HG03442 (cell line): ENCODE measurements around the gene CPB2.

ENCODE experiments used
- ATAC-seq: cut with Tn5 transposase; IDR thresholded peaks from one replicate; pipeline ENCODE4 v1.9.1; 2021; ENCODE audit warnings: mild to moderate bottlenecking, moderate library complexity; ENCODE audit not compliant: unreplicated experiment

CPB2 gene

DNA sequence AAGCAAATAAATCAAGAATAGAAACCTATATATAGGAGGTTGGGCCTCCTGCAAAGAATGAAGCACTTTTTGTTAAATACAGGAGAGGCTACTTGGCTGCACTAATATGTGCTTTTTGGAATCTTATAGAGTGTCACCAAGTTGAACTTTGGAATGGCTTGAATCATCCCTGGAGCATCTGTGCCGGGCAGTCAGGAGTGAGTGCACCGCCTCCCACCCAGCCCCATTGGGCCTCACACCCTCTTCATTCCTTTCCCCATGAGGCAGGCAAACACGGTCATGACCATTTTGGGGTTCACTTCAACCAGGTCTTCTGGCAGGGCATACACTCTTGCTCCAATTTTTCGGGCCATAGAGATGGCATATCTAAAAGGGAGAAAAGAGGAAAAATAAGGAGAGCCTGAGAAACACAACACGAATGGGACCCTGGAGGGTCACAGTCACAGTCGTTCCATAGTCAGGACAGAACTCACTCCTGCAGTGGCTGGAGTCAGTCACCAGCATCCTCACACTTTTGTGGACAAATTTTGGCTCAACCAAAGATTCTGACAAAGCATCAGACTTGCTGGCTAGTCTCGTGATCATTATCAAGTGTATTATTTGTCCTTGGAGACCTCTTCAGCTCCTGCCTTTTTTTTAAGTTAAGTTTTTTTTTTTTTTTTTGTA, 22.7 kb upstream of the CPB2 start:
- no peak for ATAC-seq

DNA sequence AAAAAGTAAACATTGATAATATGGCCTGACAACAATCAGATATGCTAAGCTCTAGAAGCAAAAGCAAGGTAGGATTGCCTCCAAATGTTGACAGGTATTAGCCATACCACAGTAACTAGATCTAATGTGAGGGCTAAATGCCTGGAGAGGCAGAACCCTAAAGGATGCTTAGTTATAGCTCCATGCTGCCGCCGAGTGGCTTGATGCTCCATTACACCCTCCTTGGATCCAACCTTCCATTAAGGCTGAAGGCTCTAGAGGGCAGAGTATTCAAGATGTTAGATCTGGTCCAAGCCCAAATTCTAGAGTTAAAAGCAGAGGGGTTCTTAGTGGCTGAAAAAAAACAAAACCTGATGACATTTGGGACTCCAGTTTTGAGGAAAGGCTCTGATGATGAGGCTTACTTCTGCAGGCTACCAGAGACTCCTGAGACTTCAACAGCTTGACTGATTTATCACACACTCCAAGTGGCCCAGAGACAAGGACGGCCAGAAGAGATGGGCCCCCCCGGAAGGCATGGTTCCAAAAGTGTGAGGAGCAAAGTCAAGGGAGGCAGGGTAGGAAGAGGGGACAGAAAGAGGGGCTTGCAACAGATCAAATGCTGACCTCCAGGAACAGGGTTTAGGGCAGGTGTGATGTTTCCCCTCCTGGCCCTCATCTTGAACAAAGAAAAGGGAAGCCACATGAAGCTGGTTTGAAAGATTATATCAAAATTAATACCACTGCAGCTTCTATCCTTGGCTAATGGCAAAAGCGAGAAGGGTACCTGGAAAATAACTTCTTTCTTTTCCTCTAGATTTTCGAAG, 21.9 kb upstream of the CPB2 start:
- ATAC-seq, result peak; percentile 76

DNA sequence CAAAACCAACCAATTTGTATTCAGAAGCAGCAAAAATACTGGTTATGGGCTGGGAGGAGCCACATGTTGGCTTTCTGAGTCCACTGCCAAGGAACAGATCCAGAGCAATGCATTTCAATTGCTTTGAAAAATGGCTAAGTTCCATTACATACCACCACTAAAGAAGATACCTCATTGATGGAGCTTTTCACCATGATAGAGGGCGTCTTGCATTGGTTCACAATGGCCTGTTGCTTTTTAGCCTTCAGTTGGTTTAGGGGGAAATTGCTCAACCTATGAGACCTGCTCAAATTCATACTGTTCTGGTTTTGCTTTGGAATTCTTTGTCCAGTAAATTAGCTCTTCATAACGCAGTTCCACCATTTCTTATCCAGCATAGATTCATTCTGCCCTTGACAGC, 21.2 kb upstream of the CPB2 start:
- ATAC-seq, result no peak

DNA sequence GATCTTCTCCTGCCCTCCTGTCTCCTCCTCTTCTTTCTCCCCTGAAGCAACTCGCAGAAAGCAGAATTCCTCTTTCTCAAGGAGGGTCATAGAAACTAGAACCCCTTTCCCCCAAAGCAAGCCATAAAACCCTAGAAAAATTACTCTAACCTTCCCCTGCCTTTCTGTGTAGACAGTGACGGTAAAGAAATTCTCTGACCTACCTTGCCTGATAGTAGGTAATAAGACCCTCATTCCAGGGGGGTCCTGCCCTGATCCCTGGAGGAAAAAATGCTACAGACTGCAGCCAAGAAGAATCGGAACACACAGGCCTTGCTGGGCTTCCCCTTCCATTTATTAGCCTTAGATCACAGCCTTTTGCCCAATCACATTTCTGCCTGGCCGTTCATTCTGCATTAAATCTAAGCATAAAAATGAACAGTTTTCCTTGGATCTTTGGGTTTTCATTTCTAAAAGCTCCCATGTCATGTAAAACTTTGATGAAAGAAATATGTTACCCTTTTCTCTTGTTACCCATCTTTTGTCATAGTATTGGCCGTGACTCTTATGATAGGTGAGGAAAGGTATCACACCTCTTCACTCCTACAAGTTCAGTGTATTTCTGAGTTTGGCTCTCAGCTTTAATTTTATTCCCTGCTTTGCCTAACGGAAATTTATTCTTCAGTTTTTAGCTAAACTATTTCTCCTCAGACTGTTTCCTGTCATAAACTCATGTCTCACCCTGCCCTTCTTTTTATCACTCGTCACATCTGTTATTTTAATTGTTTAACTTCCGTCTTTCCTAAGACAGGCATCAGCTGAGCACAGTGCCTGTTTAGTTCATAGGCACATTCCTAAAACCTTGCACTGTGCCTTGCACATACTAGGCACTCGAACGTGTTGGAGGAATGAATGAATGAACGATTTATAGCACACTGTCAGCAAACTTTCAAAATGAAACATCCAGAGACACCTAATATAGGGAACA, 20.4 kb upstream of the CPB2 start:
- no peak for ATAC-seq

DNA sequence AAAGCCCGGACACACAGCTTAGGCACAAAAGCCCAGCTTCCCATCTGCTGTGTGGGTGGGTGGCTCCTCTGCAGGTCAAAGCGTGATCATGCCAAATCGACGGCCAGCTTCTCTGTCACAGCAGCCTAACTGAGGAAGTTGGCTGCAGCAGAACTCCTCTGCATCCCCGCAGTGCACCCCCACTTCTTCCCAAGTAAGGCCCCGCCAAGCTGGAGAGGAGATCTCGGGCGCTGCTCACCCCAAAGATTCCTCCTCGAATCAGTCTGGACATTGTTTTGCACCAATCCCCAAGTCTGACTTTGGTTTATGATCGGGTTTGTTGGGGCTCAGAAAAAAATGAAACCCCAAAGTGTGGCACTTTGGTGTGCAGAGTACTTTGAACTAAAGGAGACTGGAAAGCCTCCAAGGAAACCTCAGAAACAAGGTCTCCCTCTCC, 19.7 kb upstream of the CPB2 start:
- ATAC-seq, result no peak

DNA sequence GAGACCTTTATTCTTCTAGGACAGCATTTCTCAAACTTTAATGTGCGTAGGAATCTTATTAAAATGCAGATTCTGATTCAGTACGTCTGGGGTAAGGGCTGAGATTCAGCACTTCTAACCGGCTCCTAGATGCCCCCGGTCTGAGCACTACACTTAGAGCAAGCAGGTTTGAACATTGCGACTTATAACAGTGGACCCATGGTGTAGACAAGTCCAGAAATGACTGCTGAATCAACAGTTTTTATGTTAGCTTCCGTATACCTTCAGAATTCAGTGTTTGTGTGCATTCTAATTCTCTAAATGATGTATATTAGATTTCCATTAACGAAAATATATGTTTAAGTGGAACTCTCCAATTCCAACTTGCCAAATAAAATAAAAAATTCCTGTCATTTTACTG, 17.5 kb upstream of the CPB2 start:
- no peak for ATAC-seq

DNA sequence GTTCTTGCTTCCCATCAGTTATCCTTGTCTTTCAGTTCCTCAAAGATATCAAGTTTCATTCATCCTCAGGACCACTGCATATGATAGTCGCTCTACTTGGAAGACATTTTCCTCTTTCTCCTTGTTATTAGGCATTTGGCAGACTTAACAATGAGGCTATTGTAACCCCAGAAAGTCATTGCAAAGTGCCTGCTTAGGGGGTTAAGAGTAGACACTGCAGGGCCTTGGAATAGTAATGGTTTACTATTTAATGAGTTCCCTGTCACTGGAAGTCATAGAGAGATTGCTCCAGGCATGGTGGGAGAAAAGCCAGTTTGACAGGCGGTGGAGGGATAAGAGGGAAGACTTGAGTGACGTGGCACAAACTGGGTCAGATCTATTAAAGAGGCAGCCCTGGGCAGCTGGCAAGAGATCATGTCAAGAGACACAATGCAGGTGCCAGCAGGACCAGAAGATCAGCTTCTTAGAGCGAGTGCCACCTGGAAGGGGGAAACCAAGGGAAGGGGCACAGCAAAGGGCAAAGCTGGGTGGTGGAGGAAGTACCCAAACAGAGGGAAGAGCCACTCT, 16.8 kb upstream of the CPB2 start:
- no peak for ATAC-seq

DNA sequence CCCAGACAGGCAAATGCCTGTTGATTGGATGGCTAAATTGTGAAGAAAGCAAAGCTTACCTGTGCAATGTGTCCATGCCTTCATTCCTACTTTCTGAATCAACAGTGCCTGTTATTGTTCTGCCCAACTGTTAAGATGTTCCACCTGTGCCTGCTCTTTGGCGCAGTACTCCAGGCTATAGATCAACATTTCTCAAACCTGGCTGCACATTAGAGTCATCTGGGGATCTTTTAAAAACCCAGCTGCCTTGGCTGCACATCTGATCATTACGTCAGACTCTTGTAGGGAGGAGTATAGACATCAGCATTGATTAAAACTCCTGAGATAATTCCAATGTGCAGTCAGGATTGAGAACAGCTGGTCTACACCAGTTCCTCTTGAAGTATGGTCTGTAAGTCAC, 16.2 kb upstream of the CPB2 start:
- ATAC-seq, result no peak

DNA sequence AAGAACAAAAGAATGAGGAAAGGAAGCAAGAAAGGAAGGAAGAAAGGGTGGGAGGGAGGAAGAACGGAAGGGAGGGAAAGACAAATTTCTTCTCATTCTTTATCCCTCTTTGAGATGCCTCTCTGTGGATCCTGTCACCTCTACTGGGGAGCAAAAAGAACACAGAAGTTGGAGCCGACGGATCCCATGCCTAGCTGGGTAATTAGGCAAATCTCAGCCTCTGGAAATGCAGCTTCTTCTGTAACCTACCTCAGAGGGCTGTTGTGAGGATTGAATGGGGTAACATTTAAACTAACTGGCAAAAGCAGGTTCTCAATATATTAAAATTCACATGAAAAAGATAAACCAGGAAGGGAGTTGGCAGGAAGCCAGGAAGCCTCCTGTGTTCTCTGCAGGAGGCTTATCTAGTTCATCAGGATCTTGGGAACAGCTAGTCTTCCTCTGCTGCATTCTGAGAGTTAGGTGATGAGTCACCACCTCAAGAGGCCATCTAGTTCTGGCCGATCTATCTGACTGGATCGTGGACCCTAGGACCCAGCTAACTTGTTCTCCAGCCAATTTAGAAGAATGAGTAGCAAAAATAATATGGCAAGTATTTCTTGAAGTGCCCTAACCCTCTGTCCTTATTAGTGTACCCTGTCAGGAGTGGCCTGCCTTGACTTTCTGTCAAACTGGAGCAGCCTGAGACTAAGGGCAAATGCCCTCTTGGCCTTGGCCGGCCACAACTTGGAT, 15.2 kb upstream of the CPB2 start:
- ATAC-seq, result no peak

DNA sequence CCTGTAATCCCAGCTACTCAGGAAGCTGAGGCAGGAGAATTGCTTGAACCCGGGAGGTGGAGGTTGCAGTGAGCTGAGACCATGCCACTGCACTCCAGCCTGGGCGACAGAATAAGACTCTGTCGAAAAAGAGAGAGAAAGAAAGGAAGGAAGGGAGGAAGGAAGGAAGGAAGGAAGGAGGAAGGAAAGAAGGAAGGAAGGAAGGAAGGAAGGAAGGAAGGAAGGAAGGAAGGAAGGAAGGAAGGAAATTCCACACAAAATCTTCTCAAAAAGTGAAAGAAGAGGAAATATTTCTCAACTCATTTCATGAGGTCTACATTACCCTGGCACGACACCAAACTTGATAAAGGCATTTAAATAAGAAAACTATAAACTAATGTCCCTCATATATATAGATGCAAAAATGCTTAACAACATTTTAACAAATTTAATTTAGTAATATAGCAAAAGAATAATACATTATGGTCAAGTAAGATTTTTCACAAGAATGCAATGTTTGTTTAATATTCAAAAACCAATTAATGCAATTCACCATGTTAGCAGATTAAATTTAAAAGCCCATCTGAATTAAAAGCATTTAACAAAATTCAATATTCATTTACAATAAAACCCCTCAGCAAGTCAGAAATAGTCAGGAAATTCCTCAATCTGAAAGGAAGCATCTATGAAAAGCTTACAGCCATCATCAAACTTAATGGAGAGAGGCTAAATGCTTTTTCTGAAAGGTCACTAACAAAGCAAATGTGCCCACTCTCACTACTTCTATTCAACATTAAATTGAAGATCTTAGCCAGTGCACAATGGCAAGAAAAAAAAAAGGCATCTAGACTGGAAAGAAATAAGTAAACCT, 12.0 kb upstream of the CPB2 start:
- ATAC-seq, result no peak

DNA sequence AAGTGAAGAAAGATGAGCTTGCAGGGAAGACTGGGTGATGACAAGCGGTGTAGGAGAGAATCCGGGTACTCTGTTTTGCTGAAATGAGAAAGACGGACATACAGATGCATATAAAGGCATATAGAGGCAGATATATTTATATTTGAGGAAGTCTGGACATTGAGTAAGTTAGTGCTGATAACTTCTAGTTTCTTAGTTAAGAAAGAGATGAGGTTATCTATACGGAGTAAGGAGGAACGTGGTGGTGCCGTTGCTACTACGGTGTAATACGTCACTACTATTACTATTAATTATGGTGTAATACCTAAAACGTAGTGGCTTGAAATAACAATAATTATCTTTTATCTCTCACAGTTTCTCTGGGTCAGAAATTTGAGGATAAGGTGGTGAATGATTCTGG, 9.8 kb upstream of the CPB2 start:
- no peak for ATAC-seq

DNA sequence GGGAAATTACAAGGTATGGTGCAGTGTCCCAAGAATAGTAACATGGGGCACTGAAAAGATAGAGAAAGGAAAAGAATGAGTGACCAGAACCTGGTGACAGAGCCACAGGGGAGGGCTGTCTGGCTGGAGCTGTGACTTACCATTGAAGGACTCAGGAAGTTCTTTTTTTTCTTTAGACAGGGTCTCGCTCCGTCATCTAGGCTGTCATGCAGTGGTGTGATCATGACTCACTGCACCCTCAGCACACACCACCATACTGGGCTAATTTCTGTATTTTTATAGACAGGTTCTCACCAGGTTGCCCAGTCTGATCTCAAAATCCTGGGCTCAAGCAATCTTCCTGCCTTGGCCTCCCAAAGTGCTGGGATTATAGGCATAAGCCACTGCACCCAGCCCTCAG, 8.8 kb upstream of the CPB2 start:
- ATAC-seq, result no peak

DNA sequence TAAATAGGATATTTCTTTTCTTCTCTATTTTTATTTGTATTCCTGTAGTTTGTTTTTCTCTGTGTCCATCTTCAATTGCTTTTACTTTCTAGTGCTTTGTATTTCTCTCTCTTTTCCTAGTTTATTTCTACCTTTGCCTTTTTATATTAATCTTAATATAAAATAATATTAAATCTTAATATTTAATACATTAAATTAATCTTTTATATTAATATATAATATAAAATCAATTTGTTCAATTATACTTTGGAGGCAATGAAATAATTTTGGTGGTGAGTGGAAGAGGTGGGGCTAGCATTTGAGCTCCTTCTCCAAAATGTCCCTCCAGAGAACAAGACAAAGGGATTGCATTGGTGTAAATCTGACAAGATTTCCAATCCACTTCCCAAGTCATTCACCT, 6.3 kb upstream of the CPB2 start:
- ATAC-seq, result no peak

DNA sequence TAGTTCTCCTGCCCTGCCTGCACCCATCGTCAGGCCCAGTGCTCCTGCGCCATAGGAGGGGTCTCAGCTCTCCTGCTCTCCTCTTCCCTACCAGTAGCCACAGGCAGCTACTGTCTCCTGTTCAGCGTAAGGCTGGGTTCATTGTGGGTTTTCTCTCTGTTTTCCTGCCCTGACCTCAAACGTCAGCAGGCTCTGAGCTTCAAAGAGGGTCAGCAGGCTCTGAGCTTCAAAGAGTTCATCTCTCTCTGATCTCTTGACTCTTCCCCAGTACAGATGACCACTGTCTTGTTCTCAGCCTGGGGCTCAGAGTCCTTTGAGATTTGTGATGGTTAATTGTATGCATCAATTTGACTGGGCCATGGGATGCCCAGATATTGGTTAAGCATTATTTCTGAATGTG, 4.6 kb upstream of the CPB2 start:
- ATAC-seq, result no peak

DNA sequence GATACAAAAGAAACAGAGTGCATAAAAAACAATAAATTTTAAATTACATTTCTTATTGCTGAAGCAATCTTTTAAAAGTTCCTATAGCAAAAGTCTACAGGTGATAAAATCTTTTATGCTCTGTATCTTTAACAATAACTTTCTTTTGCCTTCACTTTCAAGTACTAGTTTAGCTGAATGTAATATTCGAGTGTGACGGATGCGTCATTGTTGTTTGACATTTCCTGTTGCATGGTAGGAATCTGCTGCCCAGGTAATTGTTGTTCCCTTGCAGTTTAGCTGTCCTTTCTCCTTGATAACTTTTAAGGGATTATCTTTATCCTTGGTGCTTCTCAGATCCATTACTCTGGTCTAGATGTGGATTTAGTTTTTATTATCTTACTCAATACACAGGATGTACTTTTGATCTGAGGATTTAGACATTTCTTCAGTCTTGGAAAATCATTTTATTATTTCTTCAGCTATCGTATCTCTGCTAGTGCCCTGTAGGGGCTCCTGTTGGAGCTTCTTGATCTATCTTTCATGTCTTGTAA, 2.1 kb upstream of the CPB2 start:
- no peak for ATAC-seq

DNA sequence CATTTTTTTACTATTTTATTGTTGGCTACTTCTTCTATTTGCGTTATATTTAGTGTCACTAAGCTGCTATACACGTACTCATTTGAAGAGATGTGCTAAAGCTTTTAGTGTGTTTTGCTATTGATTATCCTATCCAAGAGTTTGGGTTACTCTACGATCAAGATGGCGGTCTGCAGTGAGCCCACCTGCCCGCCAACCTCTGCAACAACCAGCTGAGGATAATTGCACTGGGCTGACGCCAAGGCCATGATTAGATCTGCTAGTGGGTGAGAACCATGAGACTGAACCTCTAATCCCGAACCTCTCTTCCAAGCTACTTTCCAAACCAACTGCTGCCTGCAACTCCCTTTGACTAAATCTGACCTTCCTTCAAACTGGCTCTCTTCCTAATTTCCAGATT, 1.8 kb downstream of the CPB2 start:
- ATAC-seq, result no peak

DNA sequence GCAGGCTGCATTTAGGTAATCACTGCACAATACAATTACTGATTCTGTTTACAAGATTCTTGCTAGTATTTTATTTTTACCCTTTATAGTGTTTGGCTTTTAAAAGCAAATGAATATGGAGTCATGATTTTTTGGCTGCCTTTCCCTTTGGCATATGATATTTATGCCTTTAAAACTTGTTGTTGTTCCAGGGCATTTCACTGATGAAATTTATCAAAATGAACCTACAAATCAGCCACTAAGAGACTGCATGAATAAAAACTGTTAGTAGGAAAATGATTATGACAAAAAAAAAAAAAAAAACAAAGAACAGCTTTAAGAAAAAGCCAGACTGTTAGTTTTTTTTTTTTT, 2.6 kb downstream of the CPB2 start:
- ATAC-seq, result no peak

DNA sequence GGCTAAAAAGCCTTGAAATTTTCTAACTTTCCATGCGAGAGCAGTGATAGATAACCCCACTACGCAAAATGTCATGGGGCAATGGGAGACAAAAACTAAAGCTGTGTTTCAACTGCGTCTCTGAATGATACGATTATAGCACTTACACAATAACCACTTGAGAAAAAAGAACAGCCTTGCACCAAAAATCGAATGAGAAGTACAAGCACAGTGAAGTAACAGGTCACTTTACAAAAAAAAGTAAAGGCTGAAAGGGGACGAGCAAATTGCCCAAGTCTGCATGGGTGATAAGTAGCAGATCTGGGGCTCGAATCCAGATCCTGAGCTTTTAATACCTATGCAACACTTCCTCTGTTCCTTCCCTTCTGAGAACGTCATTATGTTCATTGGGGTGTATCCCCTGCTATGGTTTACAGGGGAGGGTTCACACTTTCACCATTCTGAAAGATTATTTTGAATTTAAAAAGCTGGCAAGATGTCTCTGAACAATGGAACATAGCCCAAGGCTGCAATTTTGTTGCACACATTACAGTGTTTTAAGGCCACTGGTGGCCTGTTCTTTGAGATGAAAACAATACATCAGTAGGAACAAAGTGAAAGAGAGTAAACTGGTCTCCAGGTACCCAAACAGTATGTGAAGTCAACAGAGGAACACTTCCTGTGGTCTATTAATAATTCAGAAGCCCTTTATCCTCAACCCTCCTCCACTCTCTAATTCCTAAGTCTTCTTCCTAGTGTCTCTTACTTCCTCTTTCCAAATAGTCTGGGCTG, 3.2 kb downstream of the CPB2 start:
- peak; percentile 41 for ATAC-seq

DNA sequence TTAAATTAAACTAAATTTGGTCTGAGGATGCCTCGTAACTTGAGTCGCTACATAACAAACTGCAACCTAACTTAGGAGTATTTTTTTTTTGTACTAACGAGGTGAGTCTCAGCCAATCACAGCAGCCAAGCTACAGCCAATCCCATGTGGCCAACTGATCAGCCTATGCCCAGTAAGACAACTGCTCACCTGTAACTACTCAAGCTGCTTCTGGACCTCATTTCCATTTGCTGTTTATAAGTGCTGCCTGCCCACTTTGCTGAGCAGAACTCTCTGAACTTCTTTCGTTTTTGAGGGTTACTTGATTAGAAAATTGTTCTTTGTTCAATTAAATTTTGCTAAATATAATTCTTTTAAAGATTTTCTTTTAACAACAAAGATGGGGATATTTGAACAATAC, 3.8 kb downstream of the CPB2 start:
- ATAC-seq, result no peak
